GM15510 (cell line): Measurements from ENCODE around the gene ANKMY1.

Experiments used
- POLR2A ChIP-seq: IDR thresholded peaks from 3 replicates; pipeline ENCODE4 v1.6.1; 2011; ENCODE audit warnings: borderline replicate concordance; ENCODE audit not compliant: insufficient read length; ENCODE audit errors: extremely low read depth

The ANKMY1 gene

DNA sequence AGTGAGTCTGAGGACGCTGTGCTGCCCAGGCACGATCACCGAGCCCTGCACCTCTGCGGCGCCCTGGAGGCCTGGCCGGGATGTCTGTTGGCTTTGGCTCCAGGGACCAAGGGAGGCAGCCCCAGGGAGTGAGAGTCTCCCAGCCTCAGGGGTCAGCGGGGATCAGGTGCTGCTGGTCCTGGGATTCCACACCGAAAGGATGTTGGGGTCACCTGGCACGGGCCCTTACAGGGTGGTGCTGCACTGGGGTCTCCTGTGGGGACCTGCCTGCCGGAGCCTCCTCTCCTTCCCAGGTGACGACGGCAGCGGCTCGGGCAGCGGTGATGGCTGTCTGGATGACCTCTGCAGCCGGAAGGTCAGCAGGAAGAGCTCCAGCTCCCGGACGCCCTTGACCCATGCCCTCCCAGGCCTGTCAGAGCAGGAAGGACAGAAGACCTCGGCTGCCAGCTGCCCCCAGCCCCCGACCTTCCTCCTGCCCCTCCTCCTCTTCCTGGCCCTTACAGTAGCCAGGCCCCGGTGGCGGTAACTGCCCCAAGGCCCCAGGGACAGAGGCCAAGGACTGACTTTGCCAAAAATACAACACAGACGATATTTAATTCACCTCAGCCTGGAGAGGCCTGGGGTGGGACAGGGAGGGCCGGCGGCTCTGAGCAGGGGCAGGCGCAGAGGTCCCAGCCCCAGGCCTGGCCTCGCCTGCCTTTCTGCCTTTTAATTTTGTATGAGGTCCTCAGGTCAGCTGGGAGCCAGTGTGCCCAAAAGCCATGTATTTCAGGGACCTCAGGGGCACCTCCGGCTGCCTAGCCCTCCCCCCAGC, 91.8 kb downstream of the ANKMY1 start:
- no peak for TF ChIP-seq POLR2A

DNA sequence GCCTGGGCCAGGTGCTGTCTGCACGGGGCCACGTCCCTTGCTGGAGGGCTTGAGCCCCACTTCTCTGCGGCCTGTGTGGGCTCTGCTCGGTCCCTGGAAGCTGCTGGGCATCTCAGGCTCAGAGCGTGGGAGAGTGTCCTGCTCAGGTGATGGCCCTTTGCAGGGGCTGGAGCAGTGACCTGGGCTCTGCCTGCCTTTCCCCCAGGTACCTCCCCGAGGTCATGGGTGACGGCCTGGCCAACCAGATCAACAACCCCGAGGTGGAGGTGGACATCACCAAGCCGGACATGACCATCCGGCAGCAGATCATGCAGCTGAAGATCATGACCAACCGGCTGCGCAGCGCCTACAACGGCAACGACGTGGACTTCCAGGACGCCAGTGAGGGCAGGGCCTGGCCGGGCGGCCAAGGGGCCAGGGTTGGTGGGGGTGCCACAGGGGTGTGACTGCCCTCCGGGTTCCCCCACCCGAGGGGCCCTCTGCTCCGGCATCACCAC, 92.5 kb downstream of the ANKMY1 start:
- TF ChIP-seq POLR2A: no peak

DNA sequence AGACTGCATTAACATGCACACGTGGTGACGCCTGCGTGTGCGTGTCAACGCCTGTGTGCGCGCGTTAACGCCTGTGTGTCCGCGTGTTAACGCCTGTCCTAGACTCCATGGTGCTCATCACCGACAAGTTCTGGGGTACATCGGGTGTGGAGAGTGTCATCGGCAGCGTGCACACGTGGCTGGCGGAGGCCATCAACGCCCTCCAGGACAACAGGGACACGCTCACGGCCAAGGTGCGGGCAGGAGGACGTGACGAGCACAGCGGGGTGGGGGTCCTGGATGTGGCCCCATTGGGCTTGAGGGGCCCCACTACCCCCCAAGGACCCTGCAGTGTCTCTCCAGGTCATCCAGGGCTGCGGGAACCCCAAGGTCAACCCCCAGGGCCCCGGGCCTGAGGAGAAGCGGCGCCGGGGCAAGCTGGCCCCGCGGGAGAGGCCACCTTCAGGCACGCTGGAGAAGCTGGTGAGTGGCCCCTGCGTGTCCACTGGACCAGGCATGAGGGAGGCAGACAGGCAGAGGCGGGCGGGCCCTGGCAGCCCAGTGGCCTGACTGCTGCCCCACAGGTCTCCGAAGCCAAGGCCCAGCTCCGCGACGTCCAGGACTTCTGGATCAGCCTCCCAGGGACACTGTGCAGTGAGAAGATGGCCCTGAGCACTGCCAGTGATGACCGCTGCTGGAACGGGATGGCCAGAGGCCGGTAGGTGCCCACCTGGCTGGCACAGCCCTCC, 93.1 kb downstream of the ANKMY1 start:
- no peak for TF ChIP-seq POLR2A

DNA sequence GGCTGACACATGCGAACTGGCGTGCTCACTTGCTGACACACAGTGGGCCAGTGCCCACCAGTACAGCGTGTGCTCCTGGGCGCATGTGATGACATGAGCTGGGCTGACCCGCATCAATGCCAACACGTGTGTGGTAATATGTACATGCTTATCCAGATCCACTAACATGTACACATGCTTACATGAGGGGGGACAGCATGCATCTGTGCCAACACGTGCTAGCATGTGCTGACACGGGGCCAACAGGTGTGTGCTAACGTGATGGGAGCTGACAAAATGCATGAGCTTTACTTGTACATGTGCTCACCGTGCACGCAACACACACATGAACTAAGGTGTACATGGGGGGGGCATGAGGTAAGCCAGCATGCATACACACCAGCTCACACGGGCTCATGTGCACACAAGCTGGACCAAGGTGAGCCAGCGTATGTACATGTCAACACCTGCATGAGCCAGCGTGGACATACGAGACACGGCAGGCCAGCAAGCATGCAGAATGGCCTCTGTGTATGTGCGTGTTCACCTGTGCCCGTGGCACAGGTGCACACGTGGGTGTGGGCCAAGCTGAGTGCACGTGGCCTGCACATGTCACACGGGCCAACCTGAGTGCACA, 93.8 kb downstream of the ANKMY1 start:
- no peak for TF ChIP-seq POLR2A

DNA sequence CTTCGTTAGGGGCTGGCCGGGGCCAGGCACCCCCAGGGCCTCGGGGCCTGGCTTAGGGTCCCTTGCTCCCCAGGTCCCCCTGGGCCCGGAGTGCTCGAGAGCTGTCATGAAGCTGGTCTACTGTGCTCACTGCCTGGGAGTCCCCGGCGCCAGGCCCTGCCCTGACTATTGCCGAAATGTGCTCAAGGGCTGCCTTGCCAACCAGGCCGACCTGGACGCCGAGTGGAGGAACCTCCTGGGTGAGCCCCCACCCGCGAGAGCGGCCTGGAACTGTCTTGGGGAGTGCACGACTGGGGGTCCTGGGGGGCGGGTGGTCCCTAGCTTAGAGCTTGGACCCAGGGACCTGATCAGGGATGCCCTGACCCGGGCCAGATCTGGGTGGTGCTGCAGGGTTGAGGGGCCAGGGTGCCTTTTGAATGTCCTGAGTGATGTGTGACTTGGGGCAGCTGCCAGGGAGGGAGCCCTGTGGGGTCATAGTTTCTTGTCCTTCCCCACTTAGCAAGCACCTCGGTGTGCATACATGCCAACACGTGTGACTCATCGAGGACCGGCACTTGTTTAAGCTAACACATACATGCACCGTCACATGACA, 94.4 kb downstream of the ANKMY1 start:
- no peak for TF ChIP-seq POLR2A

DNA sequence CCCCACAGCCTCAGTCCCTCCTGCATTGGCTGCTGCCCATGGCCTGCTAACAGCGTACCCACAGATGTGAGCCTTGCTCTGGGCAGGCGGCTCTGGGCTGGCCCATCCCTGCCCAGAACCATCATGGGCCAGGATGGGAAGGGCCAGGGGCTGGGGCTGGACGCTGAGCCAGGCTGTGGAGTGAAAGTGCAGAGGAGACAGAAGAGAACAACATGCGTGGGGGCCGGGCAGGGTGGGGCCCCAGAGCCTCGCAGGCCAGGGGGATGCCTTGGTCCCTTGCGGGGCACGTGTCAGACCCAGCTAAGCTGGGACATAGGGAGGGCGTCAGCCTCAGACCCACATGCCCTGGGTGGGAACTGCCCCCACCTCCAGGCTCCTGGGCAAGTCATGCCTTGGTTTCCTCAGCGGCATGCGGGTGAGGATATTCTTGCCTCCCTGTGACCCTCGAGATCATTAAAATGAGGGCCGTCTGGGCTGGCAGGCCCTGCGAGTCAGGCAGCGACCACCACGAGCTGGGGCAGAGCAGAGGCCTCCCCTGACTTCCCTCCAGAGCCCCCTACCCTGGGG, 95.0 kb downstream of the ANKMY1 start:
- TF ChIP-seq POLR2A: no peak

DNA sequence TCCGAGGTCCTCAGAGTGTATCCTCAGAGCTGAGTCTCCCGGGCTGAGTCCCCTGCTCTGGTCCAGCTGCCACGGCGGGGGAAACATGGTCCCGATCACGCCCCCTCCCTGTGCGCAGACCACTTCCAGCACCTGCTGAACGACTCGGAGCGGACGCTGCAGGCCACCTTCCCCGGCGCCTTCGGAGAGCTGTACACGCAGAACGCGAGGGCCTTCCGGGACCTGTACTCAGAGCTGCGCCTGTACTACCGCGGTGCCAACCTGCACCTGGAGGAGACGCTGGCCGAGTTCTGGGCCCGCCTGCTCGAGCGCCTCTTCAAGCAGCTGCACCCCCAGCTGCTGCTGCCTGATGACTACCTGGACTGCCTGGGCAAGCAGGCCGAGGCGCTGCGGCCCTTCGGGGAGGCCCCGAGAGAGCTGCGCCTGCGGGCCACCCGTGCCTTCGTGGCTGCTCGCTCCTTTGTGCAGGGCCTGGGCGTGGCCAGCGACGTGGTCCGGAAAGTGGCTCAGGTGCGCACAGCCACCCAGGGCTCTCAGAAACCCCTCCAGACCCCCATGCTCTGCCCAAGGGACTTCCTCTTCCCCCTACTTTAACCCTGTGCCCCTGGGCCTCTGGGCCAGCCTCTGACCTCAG, 95.6 kb downstream of the ANKMY1 start:
- no peak for TF ChIP-seq POLR2A

DNA sequence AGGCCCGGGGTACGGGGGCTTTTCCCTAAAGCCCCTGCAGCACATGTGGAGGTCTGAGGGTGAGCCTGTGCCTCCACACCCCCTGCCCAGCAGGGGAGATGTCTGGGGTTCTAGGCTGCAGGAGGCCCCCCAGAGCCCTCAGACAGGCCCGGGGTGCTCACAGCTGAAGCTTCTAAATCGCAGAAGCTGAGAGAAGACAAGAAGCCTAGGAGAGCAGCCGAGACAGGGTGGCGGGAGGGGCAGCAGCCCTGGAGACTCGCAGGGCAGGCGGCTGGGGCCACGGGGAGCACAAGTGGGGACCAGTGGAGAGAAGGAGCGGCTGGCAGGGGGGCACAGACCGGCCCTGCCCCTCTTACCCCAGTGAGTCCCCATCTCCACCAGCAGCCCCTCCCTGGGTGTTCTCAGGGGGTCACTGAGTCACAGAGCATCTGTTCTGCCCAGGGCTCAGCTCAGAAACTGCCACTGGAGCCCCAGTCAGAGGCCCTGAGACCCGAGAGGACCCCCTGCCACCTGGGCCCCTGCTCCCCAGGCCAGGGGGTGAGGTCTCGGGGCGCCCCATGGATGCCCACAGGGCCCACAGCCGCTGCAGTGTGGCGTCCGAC, 96.2 kb downstream of the ANKMY1 start:
- no peak for TF ChIP-seq POLR2A

DNA sequence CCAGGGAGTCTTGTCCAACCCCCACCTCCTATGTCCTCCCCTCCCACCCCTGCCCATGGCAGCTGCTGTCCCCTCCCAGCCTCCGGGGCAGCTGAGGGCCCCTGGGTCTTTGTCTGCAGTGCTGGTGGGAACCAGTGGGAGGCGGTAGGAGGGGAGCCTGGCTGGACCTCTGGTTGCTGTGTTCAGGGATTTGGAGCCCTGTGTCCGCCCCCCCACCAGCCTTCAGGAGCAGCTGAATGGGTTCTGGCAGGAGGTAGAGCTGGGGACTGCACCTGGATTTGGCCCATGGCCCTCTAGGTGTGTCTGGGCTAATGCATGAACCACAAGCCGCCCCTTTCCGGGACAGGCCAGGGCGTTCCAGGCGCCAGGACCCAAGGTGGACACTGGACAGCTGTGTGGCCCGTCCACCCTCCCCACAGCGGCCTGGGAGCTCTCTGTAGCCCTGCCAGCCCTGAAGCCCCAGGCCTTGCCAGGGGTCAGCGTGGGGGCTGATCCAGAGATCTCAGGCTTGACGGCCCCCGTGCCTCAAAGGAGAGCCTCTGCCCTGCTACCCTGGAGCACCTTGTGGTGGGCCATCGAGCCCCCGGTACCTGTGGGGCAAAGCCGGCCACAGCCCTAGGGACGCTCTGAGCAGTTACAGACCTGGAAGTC, 96.9 kb downstream of the ANKMY1 start:
- TF ChIP-seq POLR2A: no peak

DNA sequence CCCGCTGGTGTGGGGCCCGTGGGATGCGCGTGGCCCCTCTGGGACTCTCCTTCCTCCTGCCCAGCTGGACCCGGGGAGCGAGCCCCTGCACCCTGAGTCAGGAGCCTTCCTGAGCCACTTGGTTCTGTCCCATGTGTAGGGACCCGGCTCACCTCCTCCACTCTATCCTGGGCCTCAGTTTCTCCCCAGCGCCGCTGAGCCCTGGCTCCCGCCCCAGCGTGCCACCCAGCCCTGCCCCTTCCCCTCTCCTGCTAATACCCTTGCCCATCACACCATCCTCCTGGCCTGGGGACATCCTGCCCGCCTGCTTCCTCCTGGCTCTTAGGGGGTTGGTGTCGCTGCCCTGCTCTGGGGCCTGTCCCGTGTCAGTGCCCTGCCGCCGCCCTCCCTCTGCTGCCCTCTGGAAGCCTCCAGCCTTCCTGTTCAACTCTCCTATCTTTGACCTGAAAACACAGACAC, 97.5 kb downstream of the ANKMY1 start:
- TF ChIP-seq POLR2A: no peak

DNA sequence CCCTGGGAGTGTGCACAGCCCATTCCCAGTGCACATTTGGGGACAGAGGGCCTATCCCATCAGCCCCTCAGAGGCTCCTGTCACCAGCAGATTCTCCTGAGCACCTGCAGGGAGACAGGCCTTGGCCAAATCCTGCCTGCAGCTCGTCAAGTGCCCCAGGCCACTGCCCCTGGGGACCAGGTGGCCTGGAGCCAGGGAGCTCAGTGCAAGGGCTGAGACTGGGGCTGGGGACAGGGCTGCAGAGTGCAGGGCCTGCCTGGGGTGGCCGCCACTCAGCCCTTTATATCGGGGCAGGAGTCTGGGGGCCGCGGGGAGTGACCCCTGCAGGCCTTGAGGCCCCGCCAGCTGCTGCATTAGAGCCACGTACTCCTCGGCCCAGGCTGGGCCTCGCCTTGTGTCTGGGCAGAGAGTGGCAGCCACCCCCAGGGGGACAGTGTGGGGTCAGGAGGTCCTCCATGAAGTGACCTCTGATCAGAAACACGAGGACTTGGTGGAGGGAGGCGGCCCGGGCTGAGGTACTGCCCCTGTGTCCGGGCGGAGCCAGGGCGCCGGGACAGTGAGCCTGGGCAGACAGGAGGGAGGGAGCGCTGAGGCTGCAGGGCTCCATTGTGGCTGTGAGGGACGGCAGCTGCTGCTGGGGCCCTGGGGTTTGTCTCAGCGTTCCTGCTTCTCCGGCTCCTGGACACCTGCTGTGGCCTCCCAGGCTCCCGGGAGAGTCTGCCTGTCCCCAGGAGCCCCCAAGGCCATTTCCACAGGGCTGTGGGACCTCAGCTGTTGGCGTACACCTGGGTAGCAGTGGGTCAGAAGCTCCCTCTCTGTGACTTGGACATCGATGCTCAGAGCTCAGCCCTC, 98.2 kb downstream of the ANKMY1 start:
- TF ChIP-seq POLR2A: no peak

DNA sequence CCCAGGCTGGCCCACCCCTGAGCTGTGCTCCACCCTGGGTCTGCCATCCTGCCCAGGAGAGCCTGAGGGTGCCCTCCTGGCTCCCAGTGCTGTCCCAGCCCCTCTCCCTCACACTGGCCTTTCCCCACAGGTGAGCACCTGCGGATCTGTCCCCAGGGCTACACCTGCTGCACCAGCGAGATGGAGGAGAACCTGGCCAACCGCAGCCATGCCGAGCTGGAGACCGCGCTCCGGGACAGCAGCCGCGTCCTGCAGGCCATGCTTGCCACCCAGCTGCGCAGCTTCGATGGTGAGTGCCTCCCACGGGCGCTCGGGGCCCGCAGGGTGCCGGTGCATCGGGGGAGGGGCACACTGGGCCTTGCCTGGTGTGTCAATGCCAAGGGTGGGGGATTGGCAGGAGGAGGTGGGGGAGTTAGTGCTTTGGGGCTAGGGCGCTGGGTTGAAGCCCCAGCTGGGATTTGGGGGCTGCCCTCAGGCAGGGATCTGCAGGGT, 98.8 kb downstream of the ANKMY1 start:
- no peak for TF ChIP-seq POLR2A
